HepG2 (cell line): ENCODE results near the gene SLC7A10. TPM values are rescaled to one million over a fixed set of nuclear protein-coding genes. Genes with fewer than 3 reads are reported as not detected.

ENCODE experiments used
- ATAC-seq: fragments of 200-7000 bp; cut with Tn5 transposase; 3 replicates; pipeline ENCODE4 v1.9.1; 2020; ENCODE audit warnings: mild to moderate bottlenecking, moderate library complexity
- BruUV-seq: library from RNA; stranded (reverse); fragments of 400-500 nt; replicated peaks from 2 replicates; lab custom pipeline; 2021; lab: Mats Ljungman, UMichigan
- CTCF ChIA-PET: fragments of 300-600 bp; formaldehyde crosslinking; extraction: SDS; loops from one replicate; lab custom pipeline; 2021; ENCODE audit warnings: low total read pairs, inconsistent platforms, low intra/inter-chr PET ratio; lab: Yijun Ruan, JAX
- POLR2A ChIA-PET: fragments of 350-600 bp; sonication (Branson Sonifier 250); formaldehyde crosslinking; loops from one replicate; lab custom pipeline; 2020; ENCODE audit warnings: antibody characterized with exemption, inconsistent platforms; lab: Yijun Ruan, JAX
- DNase-seq: peaks from one replicate; pipeline ENCODE4 v3.0.0-alpha.2; 2015; ENCODE audit warnings: low spot score
- FAIRE-seq: peaks from 3 replicates; lab custom pipeline; 2011; peaks lifted over from hg19 to GRCh38; lab: Jason Lieb, UNC
- H2AFZ ChIP-seq: one replicate; pipeline ENCODE4 v1.6.1; 2011; ENCODE audit warnings: low read length, inconsistent platforms
- H3K27ac ChIP-seq: fragments of 300-600 bp; 3 replicates; pipeline ENCODE4 v1.8.0; 2011; ENCODE audit warnings: mixed run types, mild to moderate bottlenecking, mixed read lengths, low read length, inconsistent platforms; ENCODE audit not compliant: insufficient read depth; ENCODE audit errors: extremely low read length
- H3K27me3 ChIP-seq, 2 experiments: fragments of 200-600 bp in 1 of 2; 2 replicates in 1 of 2; 3 replicates in 1 of 2; pipeline versions ENCODE4 v1.6.0 to v1.8.0; 2011; ENCODE audit warnings: low read length in 2 of 2, mild to moderate bottlenecking in 2 of 2, moderate library complexity in 2 of 2, inconsistent platforms in 1 of 2; ENCODE audit not compliant: insufficient read depth in 2 of 2, control insufficient read depth in 1 of 2
- H3K36me3 ChIP-seq, 2 experiments: fragments of 200-600 bp in 1 of 2; replicated peaks in 1 of 2; 2 replicates in 1 of 2; 3 replicates in 1 of 2; pipeline versions ENCODE4 v1.5.1 to v1.8.0; 2011; ENCODE audit warnings: low read length in 2 of 2, inconsistent platforms in 1 of 2; ENCODE audit not compliant: insufficient read depth in 2 of 2, control insufficient read depth in 1 of 2
- H3K4me1 ChIP-seq: 2 replicates; pipeline ENCODE4 v1.5.1; 2012; ENCODE audit warnings: low read length, inconsistent platforms; ENCODE audit not compliant: insufficient read depth
- H3K4me2 ChIP-seq: 2 replicates; pipeline ENCODE4 v1.6.0; 2011; ENCODE audit warnings: low read depth, low read length, inconsistent platforms
- H3K4me3 ChIP-seq, 3 experiments: fragments of 200-600 bp in 1 of 3; sonication (generic), shearing (Covaris generic) in 1 of 3; replicated peaks in 1 of 3; 2 replicates each; pipeline ENCODE4 v1.5.1; 2011 to 2016; ENCODE audit warnings: low read length in 3 of 3, inconsistent platforms in 2 of 3, low read depth in 2 of 3, mild to moderate bottlenecking in 2 of 3, control low read depth in 1 of 3, mixed read lengths in 1 of 3; ENCODE audit not compliant: insufficient read depth in 1 of 3
- H3K79me2 ChIP-seq: one replicate; pipeline ENCODE4 v1.6.1; 2011; ENCODE audit warnings: low read length, inconsistent platforms; ENCODE audit not compliant: insufficient read depth
- H3K9ac ChIP-seq: 2 replicates; pipeline ENCODE4 v1.6.0; 2011; ENCODE audit warnings: mild to moderate bottlenecking, low read depth, low read length, inconsistent platforms; ENCODE audit not compliant: insufficient read depth
- H3K9me3 ChIP-seq: 2 replicates; pipeline ENCODE4 v1.5.1; 2012; ENCODE audit warnings: mild to moderate bottlenecking, low read length
- H4K20me1 ChIP-seq: 2 replicates; pipeline ENCODE4 v1.6.0; 2011; ENCODE audit warnings: inconsistent platforms, mild to moderate bottlenecking, low read length, moderate library complexity; ENCODE audit not compliant: insufficient read depth
- DZIP1 ChIP-seq: sonication (generic); formaldehyde crosslinking; IDR thresholded peaks from 2 replicates; pipeline ENCODE4 v1.5.0; 2020; ENCODE audit warnings: mild to moderate bottlenecking, missing genetic modification reagents
- PHF20 ChIP-seq: sonication (generic); formaldehyde crosslinking; IDR thresholded peaks from 2 replicates; pipeline ENCODE4 v1.5.0; 2020; ENCODE audit warnings: mild to moderate bottlenecking, missing genetic modification reagents
- SIN3B ChIP-seq: fragments of 150-350 bp; IDR thresholded peaks from 2 replicates; pipeline ENCODE4 v1.6.1; 2014; ENCODE audit warnings: low read length
- U2AF2 ChIP-seq: fragments of 200-400 bp; formaldehyde crosslinking; IDR thresholded peaks from 2 replicates; pipeline ENCODE4 v1.6.1; 2017; ENCODE audit warnings: low read depth, mild to moderate bottlenecking, low read length
- ZGPAT ChIP-seq: IDR thresholded peaks from 2 replicates; pipeline ENCODE4 v1.6.1; 2016; ENCODE audit warnings: mild to moderate bottlenecking
- ZNF253 ChIP-seq: sonication (generic); formaldehyde crosslinking; IDR thresholded peaks from 2 replicates; pipeline ENCODE4 v1.8.0; 2022; ENCODE audit warnings: mild to moderate bottlenecking, missing genetic modification reagents, borderline replicate concordance
- ZNF451 ChIP-seq: sonication (generic); formaldehyde crosslinking; IDR thresholded peaks from 2 replicates; pipeline ENCODE4 v1.5.0; 2020; ENCODE audit warnings: mild to moderate bottlenecking, missing genetic modification reagents
- ZNF468 ChIP-seq: sonication (generic); formaldehyde crosslinking; IDR thresholded peaks from 2 replicates; pipeline ENCODE4 v1.8.0; 2022; ENCODE audit warnings: mild to moderate bottlenecking, moderate library complexity, missing genetic modification reagents
- ZNF703 ChIP-seq: sonication (generic); formaldehyde crosslinking; IDR thresholded peaks from 2 replicates; pipeline ENCODE4 v1.5.1; 2020; ENCODE audit warnings: missing genetic modification reagents, mild to moderate bottlenecking, moderate library complexity, borderline replicate concordance
- WGBS: methylation state at CpG from one replicate; pipeline ENCODE4 v1.1.6; 2017; ENCODE audit warnings: low lambda C conversion rate; 5-methylcytosine and 5-hydroxymethylcytosine counted together
- in situ Hi-C: cut with HindIII; loops from 2 replicates; pipeline ENCODE4 v1.10.0; 2017; ENCODE audit warnings: low pct_unique_long_range_greater_than_20kb; ENCODE audit not compliant: extremely low pct_ligation_motif_present
- intact Hi-C: fragments of 100-400 bp; cut with micrococcal nuclease; formaldehyde crosslinking; loops from one replicate; pipeline ENCODE4 v1.10.0; 2022; ENCODE audit not compliant: unreplicated experiment
- polyA plus RNA-seq, 8 experiments: library from polyadenylated mRNA; depleted of rRNA in 3 of 8; stranded (reverse) in 7 of 8; unstranded in 1 of 8; fragments of >200 nt; fragmentation: Illumina TruSeq in 4 of 8; extraction: Trizol in 4 of 8; gene quantifications; 2 replicates each; pipeline versions ENCODE4 v1.2.1 to v1.2.3, GENCODE V29; 2011 to 2016; ENCODE audit warnings: low read depth in 4 of 8, missing spikeins in 1 of 8, mixed read lengths in 1 of 8; ENCODE audit not compliant: insufficient read depth in 1 of 8
- total RNA-seq, 5 experiments: library from RNA; depleted of rRNA; stranded (reverse); fragments of >200 nt; fragmentation: Illumina TruSeq; extraction: Trizol; gene quantifications; 2 replicates each; pipeline ENCODE4 v1.2.3, GENCODE V29; 2016; ENCODE audit warnings: low read depth in 1 of 5
- TF ChIP-seq, protein P1 (sequence below): sonication (generic); formaldehyde crosslinking; IDR thresholded peaks from 2 replicates; pipeline ENCODE4 v1.9.0; 2021; ENCODE audit warnings: mild to moderate bottlenecking, missing genetic modification reagents

SLC7A10 gene
- total and polyA plus RNA-seq, 2 of the 13 experiments (the other 11 are each of a cell fraction or from before 2014, with no cell fraction given): 1.1 to 2.2 TPM

DNA sequence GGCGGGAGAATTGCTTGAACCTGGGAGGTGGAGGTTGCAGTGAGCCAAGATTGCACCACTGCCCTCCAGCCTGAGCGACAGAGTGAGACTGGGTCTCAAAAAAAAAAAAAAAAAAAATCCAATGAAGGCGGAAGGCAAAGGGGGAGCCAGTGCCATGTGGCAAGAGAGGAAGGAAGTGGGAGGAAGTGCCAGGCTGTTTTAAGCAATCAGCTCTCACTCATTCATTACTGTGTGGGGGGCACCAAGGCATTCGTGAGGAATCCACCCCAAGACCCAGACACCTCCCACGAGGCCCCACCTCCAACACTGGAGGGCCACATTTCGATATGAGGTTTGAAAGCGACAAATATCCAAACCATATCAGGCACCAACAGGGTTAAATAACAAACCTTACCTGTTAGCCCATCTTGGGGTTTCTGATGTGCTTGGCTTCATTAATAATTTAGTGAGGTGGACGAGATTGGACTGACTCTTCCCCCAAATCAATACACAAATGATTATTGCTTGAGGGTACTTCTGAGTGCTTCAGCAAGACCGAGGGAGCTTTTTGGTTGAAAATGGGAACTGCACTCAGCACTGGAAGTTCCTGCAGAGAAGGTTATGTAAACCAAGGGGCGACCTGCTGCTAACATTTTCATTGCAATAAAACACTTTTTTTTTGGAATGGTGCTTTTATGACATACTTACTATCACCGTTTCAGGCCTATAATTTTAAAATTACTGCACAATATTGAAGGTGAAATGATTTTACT lies 39.0 kb downstream of the SLC7A10 start (continued):
- no peak for TF ChIP-seq DZIP1
- TF ChIP-seq U2AF2: no peak
- TF ChIP-seq PHF20 (CRISPR knock-in tag): no peak
- TF ChIP-seq ZGPAT: no peak

GRCh38 chr19:33177417-33177979 lies 48.2 kb downstream of the SLC7A10 start:
- peak; percentile 35 for DNase-seq
- intact Hi-C loops: loop anchor here (2.0 kb wide), 1 partner anchor 33 kb away; no protein-coding TSS in a partner anchor
- TF ChIP-seq PHF20 (CRISPR knock-in tag) (no peak), ZNF451 (CRISPR knock-in tag) (peak; percentile 68; the same call in 1 of the 2 replicates), ZNF468 (CRISPR knock-in tag) (no peak), ZNF253 (CRISPR knock-in tag) (no peak), SIN3B (no peak), ZNF703 (CRISPR knock-in tag) (no peak)
- TF ChIP-seq, protein P1, sequence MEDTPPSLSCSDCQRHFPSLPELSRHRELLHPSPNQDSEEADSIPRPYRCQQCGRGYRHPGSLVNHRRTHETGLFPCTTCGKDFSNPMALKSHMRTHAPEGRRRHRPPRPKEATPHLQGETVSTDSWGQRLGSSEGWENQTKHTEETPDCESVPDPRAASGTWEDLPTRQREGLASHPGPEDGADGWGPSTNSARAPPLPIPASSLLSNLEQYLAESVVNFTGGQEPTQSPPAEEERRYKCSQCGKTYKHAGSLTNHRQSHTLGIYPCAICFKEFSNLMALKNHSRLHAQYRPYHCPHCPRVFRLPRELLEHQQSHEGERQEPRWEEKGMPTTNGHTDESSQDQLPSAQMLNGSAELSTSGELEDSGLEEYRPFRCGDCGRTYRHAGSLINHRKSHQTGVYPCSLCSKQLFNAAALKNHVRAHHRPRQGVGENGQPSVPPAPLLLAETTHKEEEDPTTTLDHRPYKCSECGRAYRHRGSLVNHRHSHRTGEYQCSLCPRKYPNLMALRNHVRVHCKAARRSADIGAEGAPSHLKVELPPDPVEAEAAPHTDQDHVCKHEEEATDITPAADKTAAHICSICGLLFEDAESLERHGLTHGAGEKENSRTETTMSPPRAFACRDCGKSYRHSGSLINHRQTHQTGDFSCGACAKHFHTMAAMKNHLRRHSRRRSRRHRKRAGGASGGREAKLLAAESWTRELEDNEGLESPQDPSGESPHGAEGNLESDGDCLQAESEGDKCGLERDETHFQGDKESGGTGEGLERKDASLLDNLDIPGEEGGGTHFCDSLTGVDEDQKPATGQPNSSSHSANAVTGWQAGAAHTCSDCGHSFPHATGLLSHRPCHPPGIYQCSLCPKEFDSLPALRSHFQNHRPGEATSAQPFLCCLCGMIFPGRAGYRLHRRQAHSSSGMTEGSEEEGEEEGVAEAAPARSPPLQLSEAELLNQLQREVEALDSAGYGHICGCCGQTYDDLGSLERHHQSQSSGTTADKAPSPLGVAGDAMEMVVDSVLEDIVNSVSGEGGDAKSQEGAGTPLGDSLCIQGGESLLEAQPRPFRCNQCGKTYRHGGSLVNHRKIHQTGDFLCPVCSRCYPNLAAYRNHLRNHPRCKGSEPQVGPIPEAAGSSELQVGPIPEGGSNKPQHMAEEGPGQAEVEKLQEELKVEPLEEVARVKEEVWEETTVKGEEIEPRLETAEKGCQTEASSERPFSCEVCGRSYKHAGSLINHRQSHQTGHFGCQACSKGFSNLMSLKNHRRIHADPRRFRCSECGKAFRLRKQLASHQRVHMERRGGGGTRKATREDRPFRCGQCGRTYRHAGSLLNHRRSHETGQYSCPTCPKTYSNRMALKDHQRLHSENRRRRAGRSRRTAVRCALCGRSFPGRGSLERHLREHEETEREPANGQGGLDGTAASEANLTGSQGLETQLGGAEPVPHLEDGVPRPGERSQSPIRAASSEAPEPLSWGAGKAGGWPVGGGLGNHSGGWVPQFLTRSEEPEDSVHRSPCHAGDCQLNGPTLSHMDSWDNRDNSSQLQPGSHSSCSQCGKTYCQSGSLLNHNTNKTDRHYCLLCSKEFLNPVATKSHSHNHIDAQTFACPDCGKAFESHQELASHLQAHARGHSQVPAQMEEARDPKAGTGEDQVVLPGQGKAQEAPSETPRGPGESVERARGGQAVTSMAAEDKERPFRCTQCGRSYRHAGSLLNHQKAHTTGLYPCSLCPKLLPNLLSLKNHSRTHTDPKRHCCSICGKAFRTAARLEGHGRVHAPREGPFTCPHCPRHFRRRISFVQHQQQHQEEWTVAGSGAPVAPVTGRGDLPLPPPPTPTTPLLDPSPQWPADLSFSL: no peak

More at GRCh38 chr19:33177417-33177979, 48.2 kb downstream of the SLC7A10 start:
- H3K9ac ChIP-seq: peak overlapping the region; percentile 56; the same call in 1 of the 2 replicates
- WGBS: 0% methylated on average over 6 of the region's 38 CpGs
- no peaks in the 10 kb centered on the region for H3K9me3 ChIP-seq
- no TSS peak for BruUV-seq
- ChIA-PET CTCF (interaction anchor here (0.6 to 2.2 kb wide), 2 partner anchors 31 to 33 kb away, joined by 3 to 9 read pairs; no protein-coding TSS in a partner anchor), POLR2A (interaction anchor here (0.5 to 2.8 kb wide), 16 partner anchors 15 to 952 kb away, joined by 3 to 46 read pairs (median 8); partner anchors contain the start of genes CEBPA, KCTD15 and LRP3)
- H3K4me1 ChIP-seq: peaks cover 52% of the 10 kb centered on the region
- peak overlapping the region; percentile 57 to 75 (median 59) for H3K4me3 ChIP-seq
- peak; percentile 33 for ATAC-seq
- H3K79me2 ChIP-seq: peaks cover 7% of the 10 kb centered on the region
- no peaks in the 10 kb centered on the region for H3K36me3 ChIP-seq
- H3K27me3 ChIP-seq: peaks cover 0 to 12% of the 10 kb centered on the region in 2 experiments; a peak in 1 of 5 replicates
- H3K4me2 ChIP-seq: peak overlapping the region; percentile 91
- H2AFZ ChIP-seq: no peak overlapping the region
- peak overlapping the region; percentile 45 for H3K27ac ChIP-seq
- in situ Hi-C loops: loop anchor here (5.0 kb wide), 1 partner anchor 35 kb away; no protein-coding TSS in a partner anchor
- FAIRE-seq: no peak
- no peaks in the 10 kb centered on the region for H4K20me1 ChIP-seq
